WTC11 (cell line): Measurements from ENCODE around the gene ZNF276. TPM values are rescaled to one million over a fixed set of nuclear protein-coding genes. Genes with fewer than 3 reads are reported as not detected.

ENCODE experiments used
- ATAC-seq: fragments of 200-7000 bp; cut with Tn5 transposase; 2 replicates; pipeline ENCODE4 v1.10.0; 2021; ENCODE audit warnings: mild to moderate bottlenecking, moderate library complexity
- CTCF ChIA-PET: fragments of 300-600 bp; sonication (Branson Sonifier 250); formaldehyde crosslinking; loops from one replicate; lab custom pipeline; 2021; ENCODE audit warnings: antibody characterized with exemption; lab: Charles Lee
- POLR2A ChIA-PET: fragments of 350-600 bp; sonication (Branson Sonifier 250); formaldehyde crosslinking; loops from one replicate; lab custom pipeline; 2021; ENCODE audit warnings: antibody characterized with exemption; lab: Charles Lee
- DNase-seq: peaks from one replicate; pipeline ENCODE4 v3.0.0; 2021; ENCODE audit warnings: low spot score
- H3K27ac Mint-ChIP-seq: 2 replicates; pipeline ENCODE4 v1.8.0; 2021; ENCODE audit warnings: mixed read lengths
- H3K27me3 Mint-ChIP-seq: 2 replicates; pipeline ENCODE4 v1.8.0; 2021; ENCODE audit warnings: low read depth, mild to moderate bottlenecking, moderate library complexity, mixed read lengths
- H3K36me3 Mint-ChIP-seq: 2 replicates; pipeline ENCODE4 v1.8.0; 2021; ENCODE audit warnings: mixed read lengths
- H3K4me1 Mint-ChIP-seq: 2 replicates; pipeline ENCODE4 v1.8.0; 2022; ENCODE audit warnings: mixed read lengths
- H3K4me3 Mint-ChIP-seq: 2 replicates; pipeline ENCODE4 v1.8.0; 2021; ENCODE audit warnings: mild to moderate bottlenecking, moderate library complexity, mixed read lengths
- H3K9me3 Mint-ChIP-seq: 2 replicates; pipeline ENCODE4 v1.8.0; 2021; ENCODE audit warnings: mixed read lengths
- ATF2 ChIP-seq: sonication (generic); formaldehyde crosslinking; IDR thresholded peaks from 2 replicates; pipeline ENCODE4 v1.8.1; 2022; ENCODE audit warnings: low read depth, missing genetic modification reagents, borderline replicate concordance
- ATF6 ChIP-seq: sonication (generic); formaldehyde crosslinking; IDR thresholded peaks from 2 replicates; pipeline ENCODE4 v1.8.1; 2023; ENCODE audit warnings: mild to moderate bottlenecking, missing genetic modification reagents
- CTCF ChIP-seq: fragments of 200-600 bp; IDR thresholded peaks from 2 replicates; pipeline ENCODE4 v1.8.0; 2022; ENCODE audit warnings: antibody characterized with exemption
- EMX1 ChIP-seq: fragments of 250-450 bp; sonication (Bioruptor Pico); IDR thresholded peaks from 2 replicates; pipeline ENCODE4 v1.8.0; 2021; ENCODE audit warnings: mild to moderate bottlenecking
- HMGXB4 ChIP-seq: sonication (generic); formaldehyde crosslinking; IDR thresholded peaks from 2 replicates; pipeline ENCODE4 v1.8.1; 2023; ENCODE audit warnings: mild to moderate bottlenecking, moderate library complexity, missing genetic modification reagents
- MYBL2 ChIP-seq: sonication (generic); formaldehyde crosslinking; IDR thresholded peaks from 2 replicates; pipeline ENCODE4 v1.8.1; 2023; ENCODE audit warnings: mild to moderate bottlenecking, moderate library complexity, missing genetic modification reagents
- NFATC4 ChIP-seq: fragments of 250-450 bp; sonication (Bioruptor Pico); IDR thresholded peaks from 2 replicates; pipeline ENCODE4 v1.9.0; 2021; ENCODE audit warnings: mild to moderate bottlenecking
- NFYB ChIP-seq: sonication (generic); formaldehyde crosslinking; conservative IDR thresholded peaks from 2 replicates; pipeline ENCODE4 v1.8.0; 2022; ENCODE audit warnings: low read depth, missing genetic modification reagents
- NR2C2 ChIP-seq: sonication (generic); formaldehyde crosslinking; IDR thresholded peaks from 2 replicates; pipeline ENCODE4 v1.8.0; 2022; ENCODE audit warnings: mild to moderate bottlenecking, missing genetic modification reagents
- OVOL2 ChIP-seq: fragments of 250-450 bp; sonication (Bioruptor Pico); IDR thresholded peaks from 2 replicates; pipeline ENCODE4 v1.9.0; 2021; ENCODE audit warnings: mild to moderate bottlenecking, borderline replicate concordance
- RELA ChIP-seq: sonication (generic); formaldehyde crosslinking; IDR thresholded peaks from 2 replicates; pipeline ENCODE4 v1.8.1; 2022; ENCODE audit warnings: missing genetic modification reagents, mild to moderate bottlenecking, borderline replicate concordance
- SMAD4 ChIP-seq: sonication (generic); formaldehyde crosslinking; IDR thresholded peaks from 2 replicates; pipeline ENCODE4 v1.8.0; 2022; ENCODE audit warnings: mild to moderate bottlenecking, missing genetic modification reagents
- ZNF219 ChIP-seq: sonication (generic); formaldehyde crosslinking; IDR thresholded peaks from 2 replicates; pipeline ENCODE4 v1.8.0; 2023; ENCODE audit warnings: missing genetic modification reagents, mild to moderate bottlenecking, borderline replicate concordance
- ZNF416 ChIP-seq: fragments of 250-450 bp; sonication (Bioruptor Pico); IDR thresholded peaks from 2 replicates; pipeline ENCODE4 v1.9.0; 2021; ENCODE audit warnings: mild to moderate bottlenecking, inconsistent platforms
- total RNA-seq: library from RNA; stranded (reverse); gene quantifications from 3 replicates; pipeline ENCODE4 v1.2.3, GENCODE V29; 2021

ZNF276 gene
- total RNA-seq, 1 experiment from 2014 or later = 16.6 TPM

- TF ChIP-seq ATF6 = no peak
- TF ChIP-seq, all 79 proteins: peak for 0
- Mint-ChIP-seq H3K9me3 (no peaks in the 10 kb centered on the region), H3K36me3 (peaks cover 72% of the 10 kb centered on the region), H3K4me3 (no peak overlapping the region), H3K27ac (no peak overlapping the region), H3K27me3 (no peaks in the 10 kb centered on the region), H3K4me1 (no peaks in the 10 kb centered on the region)
- CTCF ChIA-PET = interaction anchor here (1.0 to 1.7 kb wide), 4 partner anchors 9 to 39 kb away, joined by 3 to 16 read pairs (median 5); no protein-coding TSS in a partner anchor
- DNase-seq (no peak), ATAC-seq (peak; percentile 36)
- POLR2A ChIA-PET = no interaction called here
Observed at GRCh38 chr16:89738538-89739317, 17.4 kb downstream of the ZNF276 start.

GRCh38 chr16:89739383-89739782 lies 18.0 kb downstream of the ZNF276 start:
- peaks cover 72% of the 10 kb centered on the region for H3K36me3 Mint-ChIP-seq
- POLR2A ChIA-PET = no interaction called here

More at GRCh38 chr16:89739383-89739782, 18.0 kb downstream of the ZNF276 start:
- CTCF ChIA-PET = interaction anchor here (1.0 to 1.7 kb wide), 4 partner anchors 10 to 39 kb away, joined by 3 to 16 read pairs (median 5); no protein-coding TSS in a partner anchor
- Mint-ChIP-seq H3K4me3 (no peak overlapping the region), H3K27ac (no peak overlapping the region), H3K4me1 (no peaks in the 10 kb centered on the region), H3K27me3 (no peaks in the 10 kb centered on the region), H3K9me3 (no peaks in the 10 kb centered on the region)
- DNase-seq (no peak), ATAC-seq (no peak)
- TF ChIP-seq MYBL2 (CRISPR knock-in tag) (no peak), EMX1 (CRISPR knock-in tag) (no peak), RELA (CRISPR knock-in tag) (no peak), NFYB (CRISPR knock-in tag) (no peak), SMAD4 (CRISPR knock-in tag) (no peak), HMGXB4 (CRISPR knock-in tag) (no peak), NR2C2 (CRISPR knock-in tag) (no peak), ZNF219 (CRISPR knock-in tag) (no peak), ATF2 (CRISPR knock-in tag) (no peak), NFATC4 (CRISPR knock-in tag) (no peak), CTCF (no peak), ZNF416 (CRISPR knock-in tag) (no peak), OVOL2 (no peak)
